BJ (cell line): ENCODE data around the gene HIVEP3. TPM values are rescaled to one million over a fixed set of nuclear protein-coding genes. Genes with fewer than 3 reads are reported as not detected.

Experiments used
- CTCF ChIA-PET: fragments of 350-600 bp; formaldehyde crosslinking; extraction: SDS; loops from one replicate; lab custom pipeline; 2021; ENCODE audit warnings: antibody characterized with exemption, inconsistent platforms; lab: Yijun Ruan, JAX
- POLR2A ChIA-PET: fragments of 300-600 bp; sonication (Branson Sonifier 250); formaldehyde crosslinking; extraction: SDS; loops from one replicate; lab custom pipeline; 2021; ENCODE audit warnings: antibody characterized with exemption; lab: Charles Lee
- DNase-seq: peaks from one replicate; pipeline ENCODE4 v3.0.0-alpha.2; 2011; ENCODE audit warnings: low read depth
- H3K27me3 ChIP-seq: 2 replicates; pipeline ENCODE4 v1.6.0; 2011; ENCODE audit warnings: low read length; ENCODE audit not compliant: control insufficient read depth, insufficient read depth
- H3K36me3 ChIP-seq: 2 replicates; pipeline ENCODE4 v1.5.1; 2011; ENCODE audit warnings: low read length; ENCODE audit not compliant: control insufficient read depth, insufficient read depth
- H3K4me3 ChIP-seq: 2 replicates; pipeline ENCODE4 v1.5.1; 2011; ENCODE audit warnings: low read depth, mild to moderate bottlenecking, control low read depth, low read length
- CTCF ChIP-seq: IDR thresholded peaks from 2 replicates; pipeline ENCODE4 v1.5.1; 2011; ENCODE audit warnings: low read depth, mild to moderate bottlenecking, control low read depth, inconsistent platforms, low read length, moderate library complexity; ENCODE audit not compliant: insufficient read depth
- polyA plus RNA-seq: library from polyadenylated mRNA; depleted of rRNA; stranded (reverse); fragments of >200 nt; gene quantifications from 2 replicates; pipeline ENCODE4 v1.2.3, GENCODE V29; 2011

The HIVEP3 gene
- polyA plus RNA-seq, 1 experiment = 4.0 TPM

DNA sequence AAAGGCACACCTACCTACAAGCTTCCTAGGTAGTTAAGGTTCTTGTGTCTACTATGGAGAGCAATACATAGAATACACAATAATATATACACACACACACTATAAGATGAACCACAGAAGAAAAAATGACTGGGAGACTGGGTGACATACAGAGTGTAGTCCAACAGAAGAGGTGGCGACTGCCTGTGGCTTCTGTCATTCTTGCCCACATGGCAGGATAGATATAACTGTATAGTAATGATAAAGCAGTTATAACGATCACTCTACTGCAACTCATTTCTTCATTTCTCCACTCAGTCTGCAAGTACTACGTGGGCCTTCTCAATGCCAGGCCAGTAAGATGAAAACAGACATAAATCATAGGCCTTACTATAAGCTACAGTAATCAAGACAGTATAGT, 320.4 kb downstream of the HIVEP3 start:
- no peak for DNase-seq
- ChIA-PET POLR2A (no interaction called here), CTCF (interaction anchor here (1.1 to 1.9 kb wide), 5 partner anchors 9 to 198 kb away, joined by 3 to 5 read pairs (median 4); no protein-coding TSS in a partner anchor)
- Histone ChIP-seq H3K4me3 (no peak overlapping the region), H3K27me3 (no peaks in the 10 kb centered on the region), H3K36me3 (no peaks in the 10 kb centered on the region)
- TF ChIP-seq CTCF = no peak

- TF ChIP-seq CTCF = no peak
Observed at GRCh38 chr1:41592451-41593125, 326.1 kb downstream of the HIVEP3 start.

DNA sequence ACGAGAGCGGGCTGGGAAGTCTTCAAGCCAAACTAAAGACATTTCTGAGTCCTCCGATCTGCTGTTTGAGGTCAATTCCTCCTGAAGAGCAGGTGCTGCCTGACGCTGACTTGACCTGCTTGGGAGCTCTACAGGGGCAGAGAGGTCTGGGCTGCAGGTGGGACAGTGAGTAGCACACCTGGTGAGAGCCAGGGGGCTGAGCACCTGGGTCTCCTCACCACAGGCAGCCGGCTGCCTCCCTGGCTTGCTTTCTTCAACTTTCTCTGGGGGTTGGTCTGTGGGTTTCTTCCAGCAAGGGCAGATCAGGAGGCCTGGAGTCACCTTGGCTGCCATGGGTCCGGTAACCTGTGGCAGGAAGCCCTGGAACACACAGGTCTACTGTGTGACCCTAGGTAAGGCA, 326.8 kb downstream of the HIVEP3 start:
- ChIA-PET POLR2A (no interaction called here), CTCF (no interaction called here)
- TF ChIP-seq CTCF = no peak
- DNase-seq = no peak
- no peaks in the 10 kb centered on the region for H3K27me3 ChIP-seq
- no peaks in the 10 kb centered on the region for H3K36me3 ChIP-seq
- H3K4me3 ChIP-seq = no peak overlapping the region

More at GRCh38 chr1:41592451-41593125, 326.1 kb downstream of the HIVEP3 start:
- Histone ChIP-seq H3K27me3 (no peaks in the 10 kb centered on the region), H3K4me3 (no peak overlapping the region), H3K36me3 (no peaks in the 10 kb centered on the region)
- ChIA-PET POLR2A (no interaction called here), CTCF (interaction anchor here (0.7 to 1.1 kb wide), 2 partner anchors 9 to 18 kb away, joined by 3 to 6 read pairs; no protein-coding TSS in a partner anchor)
- DNase-seq = no peak

- ChIA-PET CTCF (interaction anchor here (1.4 to 3.5 kb wide), 4 partner anchors 8 to 16 kb away, joined by 3 to 13 read pairs (median 4); no protein-coding TSS in a partner anchor), POLR2A (no interaction called here)
- Histone ChIP-seq H3K27me3 (no peaks in the 10 kb centered on the region), H3K4me3 (no peak overlapping the region), H3K36me3 (no peaks in the 10 kb centered on the region)
- no peak for TF ChIP-seq CTCF
- no peak for DNase-seq
Observed at GRCh38 chr1:41590331-41590730, 328.4 kb downstream of the HIVEP3 start.

DNA sequence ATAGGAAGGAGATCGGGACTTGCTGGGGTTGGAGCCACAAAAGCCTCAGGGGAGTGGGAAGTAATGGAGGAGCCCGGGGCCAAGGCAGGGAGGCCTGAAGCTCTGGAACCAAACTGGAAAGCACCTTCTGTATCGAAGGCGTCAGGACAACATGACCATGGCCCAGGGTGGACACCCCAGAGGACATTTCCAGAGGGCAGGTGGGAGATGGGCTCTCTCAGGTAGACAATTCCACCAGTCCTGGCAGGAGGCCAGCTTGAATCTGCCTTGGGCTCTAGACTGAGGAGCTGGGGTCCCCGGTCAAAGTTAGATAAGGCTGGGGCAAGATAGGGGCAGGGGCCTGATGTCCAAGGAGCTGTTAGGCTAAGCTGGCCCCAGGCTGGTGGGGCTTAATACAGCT, 329.3 kb downstream of the HIVEP3 start:
- no peaks in the 10 kb centered on the region for H3K27me3 ChIP-seq
- no peak for TF ChIP-seq CTCF
- no peaks in the 10 kb centered on the region for H3K36me3 ChIP-seq
- ChIA-PET CTCF (interaction anchor here (1.1 to 3.5 kb wide), 4 partner anchors 9 to 15 kb away, joined by 3 to 13 read pairs (median 4); no protein-coding TSS in a partner anchor), POLR2A (no interaction called here)
- no peak overlapping the region for H3K4me3 ChIP-seq
- no peak for DNase-seq
